Jurkat, Clone E6-1 (cell line): ENCODE results near the gene CXCR6.

Experiments used
- DNase-seq: peaks from one replicate; pipeline ENCODE4 v3.0.0-alpha.2; 2011; ENCODE audit warnings: low read depth, low spot score
- H3K4me3 ChIP-seq: 2 replicates; pipeline ENCODE4 v1.5.1; 2011; ENCODE audit warnings: mild to moderate bottlenecking, low read length, control low read depth, moderate library complexity

CXCR6 gene

GRCh38 chr3:45980229-45980813 is 37.1 kb downstream of the CXCR6 start:
- no peak for DNase-seq
- no peak overlapping the region for H3K4me3 ChIP-seq

- H3K4me3 ChIP-seq: no peak overlapping the region
- DNase-seq: no peak
Observed at GRCh38 chr3:45980819-45981218, 37.6 kb downstream of the CXCR6 start.

- DNase-seq: no peak
- H3K4me3 ChIP-seq: no peak overlapping the region
Observed at GRCh38 chr3:45981346-45982074, 38.2 kb downstream of the CXCR6 start.

GRCh38 chr3:45983770-45984169 is 40.5 kb downstream of the CXCR6 start:
- DNase-seq: no peak
- H3K4me3 ChIP-seq: no peak overlapping the region

- no peak for DNase-seq
- H3K4me3 ChIP-seq: no peak overlapping the region
Observed at GRCh38 chr3:45984331-45985312, 41.4 kb downstream of the CXCR6 start.

GRCh38 chr3:45985532-45986302 is 42.5 kb downstream of the CXCR6 start:
- no peak overlapping the region for H3K4me3 ChIP-seq
- no peak for DNase-seq

- DNase-seq: no peak
- no peak overlapping the region for H3K4me3 ChIP-seq
Observed at GRCh38 chr3:45986303-45986982, 43.2 kb downstream of the CXCR6 start.

- no peak overlapping the region for H3K4me3 ChIP-seq
- DNase-seq: no peak
Observed at GRCh38 chr3:45987368-45988291, 44.4 kb downstream of the CXCR6 start.

GRCh38 chr3:45988362-45988761 is 45.1 kb downstream of the CXCR6 start:
- DNase-seq: no peak

GRCh38 chr3:45988804-45989203 is 45.5 kb downstream of the CXCR6 start:
- H3K4me3 ChIP-seq: no peak overlapping the region
- DNase-seq: no peak

More at GRCh38 chr3:45988362-45988761, 45.1 kb downstream of the CXCR6 start:
- H3K4me3 ChIP-seq: no peak overlapping the region

- no peak overlapping the region for H3K4me3 ChIP-seq
- no peak for DNase-seq
Observed at GRCh38 chr3:45990181-45990580, 46.9 kb downstream of the CXCR6 start.

GRCh38 chr3:45991341-45991740 is 48.1 kb downstream of the CXCR6 start:
- DNase-seq: no peak
- H3K4me3 ChIP-seq: no peak overlapping the region

GRCh38 chr3:45992133-45992729 is 49.0 kb downstream of the CXCR6 start:
- no peak for DNase-seq
- H3K4me3 ChIP-seq: no peak overlapping the region

- no peak overlapping the region for H3K4me3 ChIP-seq
- peak; percentile 51 for DNase-seq
Observed at GRCh38 chr3:45992821-45993221, 49.6 kb downstream of the CXCR6 start.

- DNase-seq: peak; percentile 60
- peak overlapping the region; percentile 6; the same call in 1 of the 2 replicates for H3K4me3 ChIP-seq
Observed at GRCh38 chr3:45993421-45994027, 50.3 kb downstream of the CXCR6 start.

GRCh38 chr3:45994419-45995235 is 51.4 kb downstream of the CXCR6 start:
- H3K4me3 ChIP-seq: peak overlapping the region; percentile 86
- peak; percentile 51 for DNase-seq
